NCI-H2227 treated with DMSO at 0.1 percent for 48 hours (cell line): ENCODE results near the gene MMP20.
"Not testable (repeated sequence)": the region's sequence is repeated elsewhere in the genome, so short reads cannot be mapped to it uniquely, and the experiment has no call there.

Source experiments
- DNase-seq: peaks from one replicate; lab custom pipeline; 2025; lab: John Stamatoyannopoulos, UW

Gene MMP20

GRCh38 chr11:102625177-102625576, at the start of gene MMP20:
TSS of gene MMP20 (minus strand) at chr11:102625332. CDS start at chr11:102625319, 13 bp downstream.
- no peak for DNase-seq

- DNase-seq = no peak
Observed at GRCh38 chr11:102669664-102670063, 44.5 kb upstream of the MMP20 start.

GRCh38 chr11:102666331-102666957, 41.3 kb upstream of the MMP20 start:
- peak; percentile 4 for DNase-seq

- DNase-seq = no peak
Observed at GRCh38 chr11:102664001-102664752, 39.0 kb upstream of the MMP20 start.

GRCh38 chr11:102662607-102663006, 37.5 kb upstream of the MMP20 start:
- peak; percentile 24 for DNase-seq

GRCh38 chr11:102661040-102661439, 35.9 kb upstream of the MMP20 start:
- DNase-seq = no peak

- no peak for DNase-seq
Observed at GRCh38 chr11:102656528-102656927, 31.4 kb upstream of the MMP20 start.

GRCh38 chr11:102655547-102655946, 30.4 kb upstream of the MMP20 start:
- DNase-seq = no peak

GRCh38 chr11:102654761-102655160, 29.6 kb upstream of the MMP20 start:
- no peak for DNase-seq

- DNase-seq = no peak
Observed at GRCh38 chr11:102653744-102654291, 28.7 kb upstream of the MMP20 start.

- DNase-seq = no peak
Observed at GRCh38 chr11:102647430-102647829, 22.3 kb upstream of the MMP20 start.

- no peak for DNase-seq
Observed at GRCh38 chr11:102643941-102644340, 18.8 kb upstream of the MMP20 start.

GRCh38 chr11:102640946-102641345, 15.8 kb upstream of the MMP20 start:
- no peak for DNase-seq

- DNase-seq = no peak
Observed at GRCh38 chr11:102639656-102640055, 14.5 kb upstream of the MMP20 start.

- DNase-seq = no peak
Observed at GRCh38 chr11:102637731-102638130, 12.6 kb upstream of the MMP20 start.

GRCh38 chr11:102633385-102634026, 8.4 kb upstream of the MMP20 start:
- no peak for DNase-seq

- no peak for DNase-seq
Observed at GRCh38 chr11:102632026-102632425, 6.9 kb upstream of the MMP20 start.

- DNase-seq = no peak
Observed at GRCh38 chr11:102630598-102631448, 5.7 kb upstream of the MMP20 start.

- DNase-seq = not testable (repeated sequence)
Observed at GRCh38 chr11:102629908-102630307, 4.8 kb upstream of the MMP20 start.

GRCh38 chr11:102626676-102627075, 1.5 kb upstream of the MMP20 start:
- no peak for DNase-seq

- DNase-seq = no peak
Observed at GRCh38 chr11:102623998-102624397, 1.1 kb downstream of the MMP20 start.

- no peak for DNase-seq
Observed at GRCh38 chr11:102623128-102623527, 2.0 kb downstream of the MMP20 start.
